NCI-H1694 treated with DMSO at 0.1 percent for 48 hours (cell line): ENCODE results near the gene NNT.
"Not testable (repeated sequence)": the region's sequence is repeated elsewhere in the genome, so short reads cannot be mapped to it uniquely, and the experiment has no call there.

ENCODE experiments used
- DNase-seq: peaks from one replicate; lab custom pipeline; 2025; lab: John Stamatoyannopoulos, UW

The NNT gene

GRCh38 chr5:43667379-43667778 is 64.4 kb downstream of the NNT start:
- not testable (repeated sequence) for DNase-seq

- DNase-seq, result no peak
These were observed 71.6 kb downstream of the NNT start for GRCh38 chr5:43674536-43674935.

GRCh38 chr5:43675357-43675756 is 72.4 kb downstream of the NNT start:
- DNase-seq, result no peak

DNA sequence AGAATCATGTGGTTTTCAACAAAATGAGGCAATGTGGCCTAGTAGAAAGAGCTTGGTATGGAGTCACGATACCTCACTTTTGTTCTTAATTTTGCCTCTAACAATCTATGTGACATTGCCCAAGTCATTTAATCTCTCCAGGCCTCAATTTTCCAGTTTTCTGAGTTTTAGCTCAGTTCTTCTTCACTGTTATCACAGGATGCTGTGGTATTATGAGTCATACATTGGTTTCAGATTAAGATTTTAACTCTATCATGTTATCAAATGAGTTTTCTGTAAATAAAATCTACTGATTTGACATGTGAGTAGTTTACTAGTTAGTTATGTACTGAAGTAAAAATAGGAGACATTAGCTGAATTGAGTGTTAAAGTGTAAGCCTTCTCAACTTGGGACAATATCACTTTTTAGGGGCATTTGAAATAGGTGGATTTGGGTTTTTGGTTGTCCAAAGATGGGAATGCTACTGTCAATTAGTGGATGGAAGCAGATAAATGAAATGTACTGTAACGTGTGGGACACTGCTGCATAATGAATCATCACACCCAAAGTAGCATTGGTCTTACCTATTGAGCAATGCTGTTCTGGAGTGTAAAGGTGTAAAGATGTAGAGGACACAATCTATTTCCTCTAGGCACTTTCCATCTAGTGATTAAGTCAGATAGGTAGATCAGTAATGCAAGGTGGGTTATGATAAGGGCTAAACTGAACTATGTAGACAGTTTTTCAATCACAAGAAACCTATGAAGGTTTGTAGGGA is 73.3 kb downstream of the NNT start:
- no peak for DNase-seq

GRCh38 chr5:43677253-43677652 is 74.3 kb downstream of the NNT start:
- DNase-seq, result no peak

DNA sequence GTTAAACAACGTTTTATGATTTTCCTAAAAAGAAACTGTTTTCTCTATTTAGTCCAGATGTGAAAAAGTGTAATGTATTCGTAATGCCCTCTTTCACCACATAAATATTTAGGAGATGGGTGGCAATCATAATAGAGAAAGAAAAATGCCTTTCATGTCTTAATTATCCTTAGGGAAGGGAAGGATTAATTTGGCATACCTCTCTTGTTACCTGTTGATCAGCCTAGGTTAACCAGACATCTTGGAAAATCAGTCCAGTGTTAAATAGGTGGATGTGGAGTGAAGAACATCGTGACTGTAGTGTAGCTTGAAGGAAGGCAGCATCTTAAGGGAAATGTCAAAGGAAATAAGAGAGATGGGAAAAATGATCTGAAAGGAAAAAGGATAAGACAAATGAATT is 76.2 kb downstream of the NNT start:
- DNase-seq, result no peak

- DNase-seq, result peak; percentile 90
These were observed 77.3 kb downstream of the NNT start for GRCh38 chr5:43680286-43680685.

- DNase-seq, result no peak
These were observed 81.0 kb downstream of the NNT start for GRCh38 chr5:43683884-43684471.

DNA sequence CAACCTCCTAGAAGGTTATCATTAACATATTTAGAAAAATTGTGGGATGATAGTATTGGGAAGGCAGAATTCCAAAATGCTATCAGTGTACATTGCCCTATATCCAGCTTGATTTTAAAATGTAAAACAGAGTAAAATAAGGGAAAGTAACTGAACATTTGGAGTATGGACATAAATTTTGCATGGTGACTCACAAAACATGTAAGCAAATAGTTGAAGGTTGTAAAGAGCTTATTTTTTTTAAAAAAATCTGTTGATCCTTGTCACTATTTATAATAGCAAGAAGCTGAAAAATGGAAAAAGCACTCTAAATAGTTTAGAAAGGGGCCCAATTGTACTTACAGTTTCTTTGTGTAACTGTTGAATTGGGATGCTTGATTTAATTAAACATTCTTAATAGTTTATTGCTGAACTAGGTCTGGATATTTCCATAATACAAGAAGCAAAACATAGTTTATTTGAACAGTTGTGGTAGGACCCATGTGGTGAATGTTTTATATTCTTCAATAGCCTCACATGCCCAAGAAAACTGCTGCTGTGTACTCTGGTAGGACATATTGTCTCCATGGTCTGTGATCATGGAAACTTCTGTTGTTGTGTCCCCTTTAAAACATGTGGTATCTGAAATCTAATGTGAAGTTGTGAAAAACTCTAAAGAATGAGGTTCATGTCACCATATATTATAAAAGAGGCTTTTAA is 82.4 kb downstream of the NNT start:
- no peak for DNase-seq

GRCh38 chr5:43687275-43687674 is 84.3 kb downstream of the NNT start:
- no peak for DNase-seq

DNA sequence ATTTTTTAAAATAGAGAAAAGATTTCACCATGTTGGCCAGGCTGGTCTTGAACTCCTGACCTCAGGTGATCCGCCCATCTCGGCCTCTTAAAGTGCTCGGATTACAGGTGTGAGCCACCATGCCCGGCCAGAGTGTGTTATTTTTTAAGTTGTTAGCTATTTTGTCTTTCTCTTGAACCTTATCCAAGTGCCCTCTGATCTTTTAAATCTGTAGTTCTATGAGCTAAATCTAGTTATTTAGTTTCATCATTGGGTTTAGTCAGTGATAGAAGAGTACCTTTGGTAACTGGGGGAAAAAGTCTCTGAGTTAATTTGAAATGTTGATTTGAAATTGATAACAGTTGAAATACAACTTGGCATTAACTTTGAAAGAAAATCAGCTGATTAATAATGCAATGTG is 88.3 kb downstream of the NNT start:
- no peak for DNase-seq

GRCh38 chr5:43691893-43692292 is 88.9 kb downstream of the NNT start:
- no peak for DNase-seq

GRCh38 chr5:43693411-43693810 is 90.4 kb downstream of the NNT start:
- DNase-seq, result no peak

GRCh38 chr5:43694027-43694426 is 91.0 kb downstream of the NNT start:
- DNase-seq, result no peak

DNA sequence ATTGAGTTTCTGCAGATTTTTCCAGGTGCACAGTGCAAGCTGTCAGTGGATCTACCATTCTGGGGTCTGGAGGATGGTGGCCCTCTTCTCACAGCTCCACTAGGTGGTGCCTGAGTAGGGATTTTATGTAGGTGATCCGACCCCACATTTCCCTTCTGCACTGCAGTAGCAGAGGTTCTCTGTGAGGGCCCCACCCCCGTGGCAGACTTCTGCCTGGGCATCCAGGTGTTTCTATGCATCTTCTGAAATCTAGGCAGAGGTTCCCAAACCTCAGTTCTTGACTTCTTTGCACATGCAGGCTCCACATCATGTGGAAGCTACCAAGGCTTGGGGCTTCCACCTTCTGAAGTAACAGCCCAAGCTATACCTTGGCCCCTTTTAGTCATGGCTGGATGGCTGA is 93.5 kb downstream of the NNT start:
- DNase-seq, result not testable (repeated sequence)

GRCh38 chr5:43699910-43700309 is 96.9 kb downstream of the NNT start:
- DNase-seq, result no peak

GRCh38 chr5:43700601-43701000 is 97.6 kb downstream of the NNT start:
- no peak for DNase-seq

- DNase-seq, result no peak
These were observed 98.2 kb downstream of the NNT start for GRCh38 chr5:43701227-43701626.

- no peak for DNase-seq
These were observed 99.3 kb downstream of the NNT start for GRCh38 chr5:43702293-43702692.

- DNase-seq, result peak; percentile 97
These were observed 99.8 kb downstream of the NNT start for GRCh38 chr5:43702815-43703214.

- DNase-seq, result no peak
These were observed 101.3 kb downstream of the NNT start for GRCh38 chr5:43704243-43704642.

- not testable (repeated sequence) for DNase-seq
These were observed 103.6 kb downstream of the NNT start for GRCh38 chr5:43706576-43706975.

DNA sequence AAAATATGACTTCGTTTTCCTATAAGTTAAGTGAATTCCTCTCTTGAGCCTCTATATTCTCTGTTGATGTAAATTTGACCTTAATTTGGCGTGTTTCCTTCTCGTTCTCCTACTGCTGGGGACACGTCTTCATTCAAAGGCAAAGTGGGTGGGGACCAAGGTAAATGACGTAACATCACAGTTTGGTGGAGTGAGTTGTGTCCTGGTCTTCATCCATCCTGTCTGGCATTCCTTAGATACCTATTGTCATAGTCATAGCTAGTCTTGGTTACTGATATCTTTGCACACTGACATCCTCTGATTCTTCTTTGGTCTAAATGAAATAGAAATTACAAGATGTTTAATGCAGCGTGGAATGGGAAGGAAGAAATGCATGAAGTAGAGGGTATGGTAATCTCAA is 108.5 kb downstream of the NNT start:
- no peak for DNase-seq
